K562 (cell line): ENCODE measurements around the gene FKBP15. TPM values are rescaled to one million over a fixed set of nuclear protein-coding genes. Genes with fewer than 3 reads are reported as not detected.

Experiments
- GATA2 ChIP-seq: sonication (generic); formaldehyde crosslinking; IDR thresholded peaks from 2 replicates; pipeline ENCODE4 v1.4.0; 2020; ENCODE audit warnings: mild to moderate bottlenecking, missing genetic modification reagents
- NCOA1 ChIP-seq: fragments of 450-650 bp; IDR thresholded peaks from 2 replicates; pipeline ENCODE4 v1.6.1; 2016; ENCODE audit warnings: low read depth
- NCOA6 ChIP-seq: fragments of 450-650 bp; IDR thresholded peaks from 2 replicates; pipeline ENCODE4 v1.6.1; 2017; ENCODE audit warnings: mild to moderate bottlenecking
- RNF219 ChIP-seq: fragments of 250-450 bp; sonication (Bioruptor Pico); IDR thresholded peaks from 2 replicates; pipeline ENCODE4 v1.5.0; 2022; ENCODE audit warnings: mild to moderate bottlenecking
- polyA plus RNA-seq, 8 experiments: library from polyadenylated mRNA; depleted of rRNA in 4 of 8; stranded (reverse) in 5 of 8; unstranded in 3 of 8; fragments of >200 nt; fragmentation: Nextera tagmentation in 2 of 8; fragmentation: Illumina TruSeq in 1 of 8; extraction: Ambion mirVana in 2 of 8; extraction: Trizol in 1 of 8; gene quantifications; 2 replicates each; pipeline versions ENCODE4 v1.2.1 to v1.2.3, GENCODE V29; 2011 to 2014; ENCODE audit warnings: inconsistent platforms in 1 of 8, missing spikeins in 1 of 8
- total RNA-seq, 7 experiments: library from RNA; depleted of rRNA in 6 of 7; stranded (reverse); fragments of >200 nt in 6 of 7; fragmentation: Illumina TruSeq in 2 of 7; extraction: Trizol in 2 of 7; gene quantifications; 2 replicates each; pipeline versions ENCODE4 v1.2.1 to v1.2.3, GENCODE V29; 2011 to 2021; ENCODE audit warnings: low replicate concordance in 1 of 7
- TF ChIP-seq, protein P1 (sequence below), 2 experiments: fragments of 450-650 bp in 1 of 2; sonication (generic) in 1 of 2; formaldehyde crosslinking in 1 of 2; IDR thresholded peaks; 2 replicates each; pipeline versions ENCODE4 v1.7.1 to v1.9.0; 2016 to 2022; ENCODE audit warnings: inconsistent platforms in 1 of 2, mild to moderate bottlenecking in 1 of 2, missing genetic modification reagents in 1 of 2
- TF ChIP-seq, protein P2 (sequence below): fragments of 450-650 bp; IDR thresholded peaks from 2 replicates; pipeline ENCODE4 v1.6.1; 2016; ENCODE audit warnings: antibody characterized with exemption

The FKBP15 gene
- total and polyA plus RNA-seq, 9 of the 15 experiments (the other 6 are each of a cell fraction or from before 2014, with no cell fraction given), result 8.7 to 38.0 (median 18.9) TPM

DNA sequence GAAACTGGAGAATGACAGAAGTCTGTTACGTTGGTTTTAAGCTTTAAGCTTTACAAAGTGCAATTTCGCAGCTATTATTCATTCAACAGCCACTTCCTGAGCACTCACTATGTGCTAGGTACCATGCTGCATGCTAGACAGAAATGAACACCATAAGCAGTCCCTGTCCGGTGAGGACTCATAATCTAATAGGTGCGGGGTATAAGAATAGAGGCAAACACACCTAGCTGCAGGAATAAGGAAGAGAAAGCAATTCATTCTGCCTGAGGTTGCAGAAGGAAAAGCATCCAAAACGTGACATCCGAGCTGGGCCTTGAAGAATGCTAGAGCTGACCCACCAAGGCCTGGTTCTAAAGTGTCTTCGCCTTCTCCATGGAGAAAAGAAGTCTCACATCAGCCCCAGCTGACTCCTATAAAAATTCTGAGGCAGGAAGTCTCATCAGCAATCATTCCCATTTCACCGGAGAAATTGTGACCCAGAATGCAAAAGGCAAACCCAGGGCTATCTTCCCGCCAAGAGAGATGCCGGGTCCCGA lies 542 bp downstream of the FKBP15 start (continued):
- TF ChIP-seq NCOA1, result no peak
- TF ChIP-seq, protein P1, sequence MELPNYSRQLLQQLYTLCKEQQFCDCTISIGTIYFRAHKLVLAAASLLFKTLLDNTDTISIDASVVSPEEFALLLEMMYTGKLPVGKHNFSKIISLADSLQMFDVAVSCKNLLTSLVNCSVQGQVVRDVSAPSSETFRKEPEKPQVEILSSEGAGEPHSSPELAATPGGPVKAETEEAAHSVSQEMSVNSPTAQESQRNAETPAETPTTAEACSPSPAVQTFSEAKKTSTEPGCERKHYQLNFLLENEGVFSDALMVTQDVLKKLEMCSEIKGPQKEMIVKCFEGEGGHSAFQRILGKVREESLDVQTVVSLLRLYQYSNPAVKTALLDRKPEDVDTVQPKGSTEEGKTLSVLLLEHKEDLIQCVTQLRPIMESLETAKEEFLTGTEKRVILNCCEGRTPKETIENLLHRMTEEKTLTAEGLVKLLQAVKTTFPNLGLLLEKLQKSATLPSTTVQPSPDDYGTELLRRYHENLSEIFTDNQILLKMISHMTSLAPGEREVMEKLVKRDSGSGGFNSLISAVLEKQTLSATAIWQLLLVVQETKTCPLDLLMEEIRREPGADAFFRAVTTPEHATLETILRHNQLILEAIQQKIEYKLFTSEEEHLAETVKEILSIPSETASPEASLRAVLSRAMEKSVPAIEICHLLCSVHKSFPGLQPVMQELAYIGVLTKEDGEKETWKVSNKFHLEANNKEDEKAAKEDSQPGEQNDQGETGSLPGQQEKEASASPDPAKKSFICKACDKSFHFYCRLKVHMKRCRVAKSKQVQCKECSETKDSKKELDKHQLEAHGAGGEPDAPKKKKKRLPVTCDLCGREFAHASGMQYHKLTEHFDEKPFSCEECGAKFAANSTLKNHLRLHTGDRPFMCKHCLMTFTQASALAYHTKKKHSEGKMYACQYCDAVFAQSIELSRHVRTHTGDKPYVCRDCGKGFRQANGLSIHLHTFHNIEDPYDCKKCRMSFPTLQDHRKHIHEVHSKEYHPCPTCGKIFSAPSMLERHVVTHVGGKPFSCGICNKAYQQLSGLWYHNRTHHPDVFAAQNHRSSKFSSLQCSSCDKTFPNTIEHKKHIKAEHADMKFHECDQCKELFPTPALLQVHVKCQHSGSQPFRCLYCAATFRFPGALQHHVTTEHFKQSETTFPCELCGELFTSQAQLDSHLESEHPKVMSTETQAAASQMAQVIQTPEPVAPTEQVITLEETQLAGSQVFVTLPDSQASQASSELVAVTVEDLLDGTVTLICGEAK (IDR thresholded peaks at IDR 0.05), result no peak
- TF ChIP-seq, protein P1 (CRISPR knock-in tag; IDR thresholded peaks at IDR 0.05), result no peak
- TF ChIP-seq RNF219 (CRISPR knock-in tag), result no peak
- TF ChIP-seq GATA2 (CRISPR knock-in tag), result peak; percentile 22; the same call in 1 of the 2 replicates
- TF ChIP-seq NCOA6, result 0 out of 2 replicates have a peak, but pooled peaks have one; percentile 20
- TF ChIP-seq, protein P2, sequence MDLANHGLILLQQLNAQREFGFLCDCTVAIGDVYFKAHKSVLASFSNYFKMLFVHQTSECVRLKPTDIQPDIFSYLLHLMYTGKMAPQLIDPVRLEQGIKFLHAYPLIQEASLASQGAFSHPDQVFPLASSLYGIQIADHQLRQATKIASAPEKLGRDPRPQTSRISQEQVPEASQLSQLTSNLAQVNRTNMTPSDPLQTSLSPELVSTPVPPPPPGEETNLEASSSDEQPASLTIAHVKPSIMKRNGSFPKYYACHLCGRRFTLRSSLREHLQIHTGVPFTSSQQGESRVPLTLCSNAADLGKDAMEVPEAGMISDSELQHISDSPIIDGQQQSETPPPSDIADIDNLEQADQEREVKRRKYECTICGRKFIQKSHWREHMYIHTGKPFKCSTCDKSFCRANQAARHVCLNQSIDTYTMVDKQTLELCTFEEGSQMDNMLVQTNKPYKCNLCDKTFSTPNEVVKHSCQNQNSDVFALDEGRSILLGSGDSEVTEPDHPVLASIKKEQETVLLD, result no peak
